HCT116 (cell line): ENCODE data around the gene ANXA2. TPM values are rescaled to one million over a fixed set of nuclear protein-coding genes. Genes with fewer than 3 reads are reported as not detected.

Experiments
- ATAC-seq: fragments of 200-7000 bp; cut with Tn5 transposase; 2 replicates; pipeline ENCODE4 v1.9.1; 2020; ENCODE audit warnings: mild to moderate bottlenecking, moderate library complexity
- BruUV-seq: library from RNA; stranded (reverse); fragments of 400-500 nt; replicated peaks from 2 replicates; lab custom pipeline; 2021; lab: Mats Ljungman, UMichigan
- CTCF ChIA-PET: fragments of 300-600 bp; sonication (Branson Sonifier 250); formaldehyde crosslinking; loops from one replicate; lab custom pipeline; 2021; ENCODE audit warnings: antibody characterized with exemption; lab: Charles Lee
- POLR2A ChIA-PET: fragments of 300-600, 350-600 bp; sonication (Branson Sonifier 250); formaldehyde crosslinking; loops from one replicate; lab custom pipeline; 2021; ENCODE audit warnings: antibody characterized with exemption; lab: Charles Lee
- RAD21 ChIA-PET, 2 experiments: fragments of 300-600 bp; sonication (Branson Sonifier 250); formaldehyde crosslinking; loops; one replicate each; lab custom pipeline; 2023; ENCODE audit warnings: low total read pairs in 2 of 2; ENCODE audit not compliant: uncharacterized antibody in 2 of 2, unreplicated experiment in 2 of 2, low non-redundant PET in 1 of 2; lab: Charles Lee
- DNase-seq: peaks from one replicate; pipeline ENCODE4 v3.0.0-alpha.2; 2010; ENCODE audit warnings: low read depth, low spot score
- H2AFZ ChIP-seq: fragments of 200-600 bp; shearing (Covaris generic), sonication (generic); 2 replicates; pipeline ENCODE4 v1.6.1; 2017; ENCODE audit warnings: low read depth, mixed run types, mixed read lengths, antibody characterized with exemption, low read length; ENCODE audit not compliant: poor library complexity, severe bottlenecking
- H3K27ac ChIP-seq: 2 replicates; pipeline ENCODE4 v1.5.1; 2012; ENCODE audit warnings: low read depth, low read length
- H3K27me3 ChIP-seq: fragments of 200-600 bp; sonication (generic); 2 replicates; pipeline ENCODE4 v1.6.1; 2016; ENCODE audit warnings: mixed run types, low read length, mixed read lengths; ENCODE audit not compliant: insufficient read depth
- H3K36me3 ChIP-seq, 2 experiments: fragments of 200-500 bp in 1 of 2; fragments of 200-600 bp in 1 of 2; sonication (Bioruptor generic) in 1 of 2; sonication (generic) in 1 of 2; 2 replicates each; pipeline versions ENCODE4 v1.5.1 to v1.6.1; 2014 to 2016; ENCODE audit warnings: low read length in 2 of 2, inconsistent platforms in 1 of 2, mixed read lengths in 1 of 2, mixed run types in 1 of 2; ENCODE audit not compliant: insufficient read depth in 2 of 2, control insufficient read depth in 1 of 2
- H3K4me1 ChIP-seq, 2 experiments: fragments of 200-600 bp in 1 of 2; sonication (generic) in 1 of 2; 2 replicates each; pipeline versions ENCODE4 v1.5.1 to v1.6.1; 2012 to 2017; ENCODE audit warnings: low read length in 2 of 2, inconsistent platforms in 1 of 2, mild to moderate bottlenecking in 1 of 2, mixed read lengths in 1 of 2, mixed run types in 1 of 2, moderate library complexity in 1 of 2; ENCODE audit not compliant: insufficient read depth in 2 of 2, control insufficient read depth in 1 of 2
- H3K4me2 ChIP-seq: fragments of 200-600 bp; sonication (generic); 2 replicates; pipeline ENCODE4 v1.6.1; 2017; ENCODE audit warnings: mixed run types, low read length, mixed read lengths
- H3K4me3 ChIP-seq, 2 experiments: fragments of 200-600 bp in 1 of 2; sonication (generic) in 1 of 2; replicated peaks in 1 of 2; 2 replicates each; pipeline ENCODE4 v1.5.1; 2011 to 2016; ENCODE audit warnings: low read length in 2 of 2, control low read depth in 1 of 2, low read depth in 1 of 2, mild to moderate bottlenecking in 1 of 2, mixed read lengths in 1 of 2, mixed run types in 1 of 2
- H3K79me2 ChIP-seq: fragments of 200-600 bp; sonication (generic); 2 replicates; pipeline ENCODE4 v1.6.1; 2017; ENCODE audit warnings: mild to moderate bottlenecking, mixed run types, low read length, moderate library complexity, mixed read lengths; ENCODE audit not compliant: insufficient read depth
- H3K9ac ChIP-seq: fragments of 200-600 bp; sonication (generic); 2 replicates; pipeline ENCODE4 v1.6.1; 2016; ENCODE audit warnings: low read length, mixed read lengths
- H3K9me2 ChIP-seq: fragments of 200-600 bp; sonication (generic), shearing (Covaris generic); 2 replicates; pipeline ENCODE4 v1.6.1; 2017; ENCODE audit warnings: mixed run types, mild to moderate bottlenecking, moderate library complexity; ENCODE audit not compliant: insufficient read depth
- H3K9me3 ChIP-seq, 2 experiments: fragments of 200-500 bp in 1 of 2; fragments of 200-600 bp in 1 of 2; sonication (Bioruptor generic) in 1 of 2; sonication (generic) in 1 of 2; 2 replicates each; pipeline ENCODE4 v1.6.1; 2014 to 2017; ENCODE audit warnings: low read length in 2 of 2, mixed read lengths in 2 of 2, inconsistent platforms in 1 of 2, low read depth in 1 of 2, mild to moderate bottlenecking in 1 of 2, mixed run types in 1 of 2, moderate library complexity in 1 of 2; ENCODE audit not compliant: control insufficient read depth in 1 of 2, insufficient read depth in 1 of 2
- H4K20me1 ChIP-seq: fragments of 200-600 bp; sonication (generic), shearing (Covaris generic); 2 replicates; pipeline ENCODE4 v1.6.1; 2017; ENCODE audit warnings: mixed run types, mild to moderate bottlenecking, moderate library complexity; ENCODE audit not compliant: insufficient read depth
- CEBPB ChIP-seq: IDR thresholded peaks from 2 replicates; pipeline ENCODE4 v1.6.1; 2012; ENCODE audit warnings: low read depth
- CTCF ChIP-seq, 3 experiments: fragments of 200-600 bp in 1 of 3; sonication (generic) in 1 of 3; IDR thresholded peaks in 2 of 3; conservative IDR thresholded peaks in 1 of 3; 2 replicates each; pipeline ENCODE4 v1.5.1; 2012 to 2017; ENCODE audit warnings: low read depth in 2 of 3, low read length in 2 of 3, antibody characterized with exemption in 1 of 3, borderline replicate concordance in 1 of 3, control low read depth in 1 of 3, mild to moderate bottlenecking in 1 of 3, mixed read lengths in 1 of 3, mixed run types in 1 of 3, moderate library complexity in 1 of 3; ENCODE audit not compliant: insufficient read depth in 1 of 3
- ELF1 ChIP-seq: IDR thresholded peaks from 2 replicates; pipeline ENCODE4 v1.6.1; 2012; ENCODE audit warnings: low read depth, borderline replicate concordance
- EZH2 ChIP-seq: fragments of 200-600 bp; sonication (generic); IDR thresholded peaks from 2 replicates; pipeline ENCODE4 v1.6.1; 2017; ENCODE audit warnings: antibody characterized with exemption, mixed run types
- EZH2phosphoT487 ChIP-seq: fragments of 200-600 bp; IDR thresholded peaks from 2 replicates; pipeline ENCODE4 v1.6.1; 2018; ENCODE audit warnings: antibody characterized with exemption, borderline replicate concordance
- JUND ChIP-seq: IDR thresholded peaks from 2 replicates; pipeline ENCODE4 v1.6.1; 2012
- POLR2A ChIP-seq: IDR thresholded peaks from 2 replicates; pipeline ENCODE4 v1.7.0; 2011; ENCODE audit warnings: borderline replicate concordance; ENCODE audit not compliant: insufficient read depth, insufficient read length; ENCODE audit errors: extremely low read depth
- RAD21 ChIP-seq: IDR thresholded peaks from 2 replicates; pipeline ENCODE4 v1.6.1; 2012; ENCODE audit warnings: low read depth, mild to moderate bottlenecking
- SIN3A ChIP-seq: IDR thresholded peaks from 2 replicates; pipeline ENCODE4 v1.6.1; 2012; ENCODE audit warnings: low read depth
- SP1 ChIP-seq: IDR thresholded peaks from 2 replicates; pipeline ENCODE4 v1.6.1; 2012; ENCODE audit warnings: low read depth
- TCF7L2 ChIP-seq: IDR thresholded peaks from 2 replicates; pipeline ENCODE4 v1.7.0; 2011; ENCODE audit warnings: borderline replicate concordance, inconsistent platforms; ENCODE audit not compliant: insufficient read depth, insufficient read length; ENCODE audit errors: extremely low read depth
- ZFX ChIP-seq: fragments of 450-650 bp; IDR thresholded peaks from 2 replicates; pipeline ENCODE4 v1.6.1; 2017
- intact Hi-C: fragments of 100-400 bp; cut with micrococcal nuclease; formaldehyde crosslinking; loops from 2 replicates; pipeline ENCODE4 v1.10.0; 2022
- total RNA-seq: library from RNA; stranded (reverse); gene quantifications from one replicate; pipeline ENCODE4 v1.2.1, GENCODE V29; 2021; ENCODE audit not compliant: unreplicated experiment

The ANXA2 gene
- total RNA-seq, 1 experiment from 2014 or later, result 1,298 TPM

GRCh38 chr15:60364612-60364924 is 33.2 kb downstream of the ANXA2 start:
- H3K9me2 ChIP-seq, result no peaks in the 10 kb centered on the region; the same call in 1 of the 2 replicates
- H3K9me3 ChIP-seq, result no peaks in the 10 kb centered on the region
- peak overlapping the region; percentile 32; the same call in 1 of the 2 replicates for H3K4me2 ChIP-seq
- RAD21 ChIA-PET, result no interaction called here
- H3K79me2 ChIP-seq, result peaks cover 75% of the 10 kb centered on the region
- CTCF ChIA-PET, result no interaction called here
- POLR2A ChIA-PET, result interaction anchor here (1.3 kb wide), 1 partner anchor 10 kb away, joined by 3 read pairs; no protein-coding TSS in a partner anchor
- no peaks in the 10 kb centered on the region for H3K27me3 ChIP-seq
- no peak for TF ChIP-seq POLR2A
- TF ChIP-seq ELF1, result no peak
- TF ChIP-seq RAD21, result no peak
- no peak for TF ChIP-seq CEBPB
- TF ChIP-seq CTCF (IDR thresholded peaks at IDR 0.05 in 2 of 3, conservative IDR thresholded peaks at IDR 0.05 in 1 of 3; ENCODE audit: borderline replicate concordance in 1 of 3, insufficient read depth in 1 of 3, low read depth in 2 of 3, low read length in 2 of 3), result no peak
- TF ChIP-seq SIN3A, result no peak
- TF ChIP-seq EZH2, result no peak
- no peak for TF ChIP-seq EZH2phosphoT487
- TF ChIP-seq JUND, result no peak
- no peak for TF ChIP-seq SP1
- TF ChIP-seq ZFX, result no peak
- TF ChIP-seq TCF7L2, result no peak
- TF ChIP-seq, all 23 proteins: peak for 0
- BruUV-seq, result no TSS peak
- H2AFZ ChIP-seq, result no peak overlapping the region
- H3K4me3 ChIP-seq, result no peak overlapping the region
- ATAC-seq, result no peak
- peaks cover 35 to 62% of the 10 kb centered on the region in 2 experiments for H3K36me3 ChIP-seq
- intact Hi-C loops, result no loop called here
- peak overlapping the region; percentile 21; the same call in 1 of the 2 replicates for H3K9ac ChIP-seq
- H3K27ac ChIP-seq, result peak overlapping the region; percentile 12; the same call in 1 of the 2 replicates
- no peak for DNase-seq
- peaks cover 13% of the 10 kb centered on the region; the same call in 1 of the 2 replicates for H4K20me1 ChIP-seq
- H3K4me1 ChIP-seq, result peaks cover 41 to 51% of the 10 kb centered on the region in 2 experiments
